GM15510 (cell line): ENCODE data around the gene IGF1.

Experiments used
- POLR2A ChIP-seq: IDR thresholded peaks from 3 replicates; pipeline ENCODE4 v1.6.1; 2011; ENCODE audit warnings: borderline replicate concordance; ENCODE audit not compliant: insufficient read length; ENCODE audit errors: extremely low read depth

Gene IGF1

DNA sequence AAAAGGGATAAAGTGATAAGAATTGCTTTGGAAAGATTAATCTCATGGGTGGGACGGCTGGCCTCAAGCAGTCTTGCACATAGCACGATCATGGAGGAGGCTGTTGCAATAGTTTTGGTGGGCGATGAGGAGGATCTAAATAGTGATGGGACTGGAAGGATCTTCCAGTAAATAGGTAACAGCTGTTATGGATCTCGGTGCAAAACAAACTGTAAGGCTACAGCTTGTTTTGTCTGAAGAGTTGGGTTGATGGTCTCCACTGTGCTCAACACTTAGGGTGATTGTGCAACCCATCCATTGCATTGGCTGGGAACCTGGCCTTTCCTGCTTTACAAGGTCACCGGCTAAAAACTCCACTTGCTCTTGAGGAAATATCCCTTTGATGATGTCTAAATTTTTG is 21.0 kb downstream of the IGF1 start:
- no peak for TF ChIP-seq POLR2A

DNA sequence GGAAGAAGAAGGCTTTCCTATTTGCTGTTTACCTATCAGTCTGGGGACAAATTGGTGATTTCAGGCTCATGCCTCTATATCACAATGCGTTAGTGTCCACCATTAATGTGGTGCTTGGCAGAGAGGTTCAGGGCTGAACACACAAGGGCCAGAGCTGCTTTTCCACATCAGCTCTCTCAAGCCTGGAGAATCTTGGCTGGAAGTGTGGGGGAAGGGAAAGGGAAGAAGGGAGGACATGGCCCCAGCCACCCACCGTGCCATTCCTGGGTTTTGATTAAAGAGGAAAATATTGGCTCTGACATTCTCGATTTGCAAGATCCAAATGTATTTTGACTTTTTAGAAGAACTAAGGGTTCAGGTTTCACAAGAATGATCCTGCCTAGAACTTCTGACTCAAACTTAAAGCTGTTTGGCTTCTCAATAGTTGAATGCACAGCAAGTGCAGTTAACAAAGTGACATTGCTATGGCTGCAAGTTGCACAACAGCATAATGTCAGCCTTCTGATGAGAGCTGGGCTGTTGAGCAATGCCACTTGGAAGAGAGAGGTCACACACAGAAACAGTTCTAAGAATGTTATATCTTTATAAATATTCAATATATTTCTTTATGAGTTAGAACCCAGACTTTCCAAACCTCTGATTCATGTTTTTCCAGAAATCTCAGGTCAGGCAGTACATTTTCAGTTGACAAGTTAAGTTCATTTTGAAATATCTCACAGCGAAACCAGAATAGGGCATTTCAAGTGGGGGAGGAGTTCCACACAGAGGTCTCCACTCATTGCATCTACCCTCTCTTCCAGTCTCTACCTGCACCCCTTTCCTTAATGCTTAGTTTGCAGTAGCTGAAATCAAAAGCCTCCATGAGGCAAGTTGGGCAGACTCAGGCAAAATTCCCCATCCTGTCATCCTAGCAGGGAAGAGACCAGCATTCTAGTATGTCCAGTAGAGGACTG is 25.3 kb downstream of the IGF1 start:
- no peak for TF ChIP-seq POLR2A

DNA sequence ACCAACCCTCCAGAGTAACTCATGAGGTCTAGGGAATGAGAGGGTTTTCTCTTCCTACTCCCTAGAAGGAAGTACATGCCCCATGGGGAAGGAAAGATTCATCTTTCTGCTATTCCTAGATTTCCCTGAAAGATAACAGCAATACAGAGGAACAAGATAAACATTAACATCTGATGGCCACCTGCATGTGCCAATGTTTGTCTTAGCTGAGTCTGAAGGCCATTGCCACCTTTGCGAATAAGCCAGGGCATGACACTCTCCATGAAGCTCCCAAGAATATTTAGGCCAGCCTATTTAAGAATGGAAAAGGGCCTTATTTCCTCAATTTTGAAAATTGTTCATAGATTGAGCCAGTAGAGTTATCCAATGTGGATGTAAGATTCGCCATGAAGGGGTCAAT is 26.0 kb downstream of the IGF1 start:
- no peak for TF ChIP-seq POLR2A

DNA sequence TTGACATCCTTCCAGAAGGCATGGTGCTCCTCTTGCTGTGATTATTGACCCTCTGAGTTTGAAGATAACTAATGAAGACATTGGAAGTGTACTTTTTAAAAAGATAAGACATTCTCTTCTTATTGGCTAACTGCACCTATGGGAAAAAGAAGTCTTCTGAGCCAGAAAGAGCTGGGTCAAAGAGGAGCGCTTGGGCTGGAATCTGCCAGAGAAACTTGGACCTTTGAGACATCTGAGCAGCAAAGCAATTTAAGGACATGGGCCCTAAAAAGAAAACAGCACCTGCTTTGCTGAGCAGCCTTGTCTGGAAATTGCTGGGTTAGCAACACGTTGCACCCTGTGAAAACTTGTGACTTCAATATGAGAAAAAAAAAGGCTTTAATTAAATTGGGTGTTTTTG is 27.8 kb downstream of the IGF1 start:
- TF ChIP-seq POLR2A: no peak

DNA sequence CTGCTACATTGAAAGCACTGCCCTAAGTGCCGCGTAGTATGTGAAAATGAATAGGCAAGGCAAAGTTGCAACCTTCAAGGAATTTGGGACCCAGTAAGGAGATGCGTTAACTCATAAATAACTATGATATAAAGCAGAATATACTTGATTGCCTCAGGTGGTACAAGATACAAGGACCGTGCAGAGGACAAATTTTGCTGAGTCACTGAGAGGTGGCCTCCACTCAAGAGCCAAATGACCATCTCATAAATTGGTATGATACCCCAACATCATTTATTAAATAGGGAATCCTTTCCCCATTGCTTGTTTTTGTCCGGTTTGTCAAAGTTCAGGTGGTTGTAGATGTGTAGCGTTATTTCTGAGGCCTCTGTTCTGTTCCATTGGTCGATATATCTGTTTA is 35.7 kb downstream of the IGF1 start:
- no peak for TF ChIP-seq POLR2A

DNA sequence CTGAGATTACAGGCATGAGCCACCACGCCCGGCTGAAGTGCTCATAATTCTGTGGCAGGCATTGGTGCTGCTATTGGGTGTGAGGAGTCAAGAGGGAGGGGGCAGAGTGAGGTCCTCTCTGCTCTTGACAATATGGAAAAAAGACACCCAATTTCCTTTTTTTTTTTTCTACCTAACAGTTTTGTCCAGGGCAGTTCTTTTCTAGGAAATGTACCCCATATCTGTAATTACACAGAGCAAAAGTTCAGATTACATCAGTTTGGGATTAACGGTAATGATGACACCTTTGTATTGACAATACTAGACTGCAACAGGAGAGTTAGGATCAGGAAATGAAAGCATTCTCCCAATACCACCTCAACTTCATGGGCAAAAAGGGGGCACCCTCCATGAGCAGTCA is 36.3 kb downstream of the IGF1 start:
- TF ChIP-seq POLR2A: no peak

DNA sequence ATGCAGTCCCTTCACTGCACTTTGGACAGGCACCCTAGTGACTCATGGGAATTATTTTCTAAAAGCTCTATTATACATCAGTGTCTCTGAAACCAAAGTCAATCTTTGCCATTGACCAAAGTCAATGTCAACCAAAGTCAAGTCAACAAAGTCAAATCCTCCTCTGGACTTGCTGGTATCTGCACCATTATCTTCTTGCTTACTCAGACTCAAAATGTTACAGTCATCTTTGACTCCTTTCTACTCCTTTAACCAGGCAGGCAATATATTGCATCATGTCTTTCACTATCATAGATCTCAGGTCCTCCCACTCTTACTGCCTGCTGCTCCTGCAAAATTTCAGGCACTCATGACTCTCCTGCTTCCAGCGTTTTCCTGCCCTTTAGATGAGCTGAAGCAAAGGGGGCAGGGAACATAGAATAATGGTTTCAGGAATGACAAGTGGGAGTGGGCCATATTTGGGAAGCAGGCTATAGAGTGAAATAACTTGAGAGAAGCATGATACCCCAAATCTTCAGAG is 39.2 kb downstream of the IGF1 start:
- TF ChIP-seq POLR2A: no peak

DNA sequence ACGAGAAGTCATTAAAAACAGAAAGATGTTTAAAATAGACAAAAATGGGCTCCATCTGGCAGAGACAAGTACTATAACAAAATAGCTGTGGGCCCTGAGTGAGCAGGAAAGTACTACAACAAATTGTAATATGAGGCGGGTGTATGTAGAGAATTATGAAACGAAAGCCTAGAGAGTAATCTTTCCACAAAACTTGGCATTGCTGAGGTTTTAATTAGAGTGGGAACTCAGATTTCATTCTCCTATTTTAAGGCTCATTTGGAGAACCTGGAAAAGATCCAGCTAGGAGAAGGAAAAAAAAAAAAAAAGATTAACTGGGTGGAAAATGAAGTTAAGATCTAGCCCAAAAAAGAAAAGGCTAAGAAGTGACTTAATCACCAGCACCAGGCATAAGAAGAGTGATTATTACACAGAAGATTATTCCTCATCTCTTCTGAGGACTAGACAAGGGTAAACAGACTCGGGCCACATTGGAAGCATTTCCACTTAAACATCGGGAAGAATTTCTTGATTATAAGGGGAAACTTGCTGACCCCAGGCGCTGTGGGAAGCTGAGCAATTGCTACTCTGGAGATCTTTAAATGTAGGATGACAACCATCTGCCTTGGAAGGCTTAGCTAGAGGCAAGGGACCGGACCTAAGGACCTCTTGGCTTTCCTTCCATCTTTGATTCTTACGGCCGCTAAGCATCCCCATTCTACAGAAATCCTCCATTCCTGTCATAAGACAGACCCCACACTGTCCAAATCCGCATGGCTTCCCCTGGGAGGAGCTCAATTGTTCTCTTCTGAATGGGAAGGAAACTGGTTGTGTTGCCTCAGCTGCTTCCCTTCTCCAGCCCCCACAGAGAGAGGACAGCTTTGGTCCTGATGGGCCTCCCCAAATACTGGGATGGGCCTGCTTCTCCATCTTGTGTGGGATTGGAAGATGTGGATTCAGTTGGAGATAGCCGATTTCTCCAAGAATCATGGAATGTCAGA is 40.6 kb downstream of the IGF1 start:
- TF ChIP-seq POLR2A: no peak

DNA sequence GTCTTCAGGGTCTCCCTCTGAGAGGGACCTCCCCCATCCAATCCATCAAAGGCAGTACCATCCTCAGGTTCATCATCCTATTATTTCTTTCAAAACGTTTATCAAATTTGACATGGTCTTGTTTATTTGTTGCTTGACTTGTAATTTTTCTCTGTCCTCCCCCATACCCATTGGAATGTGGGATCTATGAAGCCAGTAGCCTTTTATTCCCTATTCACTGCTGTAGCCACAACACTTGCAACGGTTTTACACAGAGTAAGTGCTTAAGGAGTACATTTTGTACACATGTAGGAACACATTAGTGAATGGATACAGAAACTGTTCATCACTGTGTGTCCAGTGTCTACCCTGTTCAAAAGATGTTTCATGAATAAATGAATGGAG is 41.5 kb downstream of the IGF1 start:
- TF ChIP-seq POLR2A: no peak

DNA sequence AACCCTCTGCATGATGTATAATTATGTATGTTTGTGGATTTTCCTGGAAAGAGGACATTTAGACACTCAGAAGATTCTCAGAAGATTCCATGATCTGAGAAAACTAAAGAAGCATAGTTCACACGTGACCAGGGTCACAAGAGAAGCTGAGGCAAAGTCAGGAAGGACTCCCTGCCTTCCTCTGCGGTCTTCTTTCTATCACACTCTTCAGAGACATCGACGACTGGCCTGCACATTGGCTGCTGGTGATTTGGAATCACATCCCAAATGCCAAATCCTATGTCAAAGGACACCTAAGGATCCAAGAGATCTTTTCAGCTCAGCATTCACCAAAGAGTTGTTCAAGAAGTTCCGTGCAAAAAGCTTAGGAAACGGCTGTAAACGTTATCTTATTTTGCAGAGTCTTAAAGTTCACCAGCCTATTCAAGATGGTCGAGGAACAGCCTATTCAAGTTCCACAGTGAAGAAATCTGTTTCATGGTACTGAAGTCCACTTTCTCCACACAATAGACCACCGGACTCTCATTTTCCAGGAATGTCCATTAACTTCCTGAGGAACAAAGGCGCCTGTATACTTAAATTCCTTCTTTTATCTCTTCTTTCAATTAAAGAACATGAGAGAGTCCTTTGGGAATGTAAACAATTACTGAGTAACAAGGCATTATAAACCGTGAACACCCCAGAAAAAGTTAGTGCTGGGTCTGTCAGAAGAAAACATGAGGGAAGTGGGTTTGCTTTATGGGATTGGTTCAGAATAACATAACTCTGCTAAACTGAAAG is 42.1 kb downstream of the IGF1 start:
- no peak for TF ChIP-seq POLR2A

DNA sequence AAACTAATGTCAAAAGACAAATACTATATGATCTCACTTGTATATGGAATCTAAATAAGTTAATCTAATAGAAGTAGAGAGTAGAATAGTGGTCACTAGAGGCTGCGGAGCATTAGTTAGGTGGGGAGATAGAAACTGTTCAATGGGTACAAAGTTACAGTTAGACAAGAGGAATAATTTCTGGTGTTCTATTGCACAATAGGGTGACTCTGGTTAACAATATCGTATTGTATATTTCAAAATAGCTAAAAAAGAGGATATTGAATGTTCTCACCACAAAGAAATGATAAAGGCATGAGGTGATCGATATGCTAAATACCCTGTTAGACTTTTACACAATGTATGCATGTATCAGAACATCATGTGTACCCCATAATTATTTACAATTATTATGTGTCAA is 42.9 kb downstream of the IGF1 start:
- TF ChIP-seq POLR2A: no peak

DNA sequence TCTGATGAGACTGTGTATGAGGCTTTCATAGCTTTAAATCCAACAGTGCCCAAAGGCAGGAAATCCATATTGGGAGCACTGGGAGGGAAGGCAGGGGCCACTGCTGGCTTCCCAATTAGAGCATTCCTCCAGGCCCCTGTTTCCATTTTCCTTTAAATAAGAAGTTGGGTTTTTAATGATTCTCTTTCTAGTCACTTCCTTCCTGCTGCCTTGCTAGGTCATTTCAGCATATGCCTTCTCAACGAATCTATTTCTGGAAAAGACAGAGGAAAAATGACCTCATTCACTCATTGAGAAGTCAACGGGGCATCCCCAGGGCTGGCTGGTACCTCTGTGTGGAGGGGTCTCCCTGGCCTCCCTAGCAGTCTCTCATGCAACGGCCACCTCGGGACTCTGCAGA is 43.5 kb downstream of the IGF1 start:
- TF ChIP-seq POLR2A: no peak

DNA sequence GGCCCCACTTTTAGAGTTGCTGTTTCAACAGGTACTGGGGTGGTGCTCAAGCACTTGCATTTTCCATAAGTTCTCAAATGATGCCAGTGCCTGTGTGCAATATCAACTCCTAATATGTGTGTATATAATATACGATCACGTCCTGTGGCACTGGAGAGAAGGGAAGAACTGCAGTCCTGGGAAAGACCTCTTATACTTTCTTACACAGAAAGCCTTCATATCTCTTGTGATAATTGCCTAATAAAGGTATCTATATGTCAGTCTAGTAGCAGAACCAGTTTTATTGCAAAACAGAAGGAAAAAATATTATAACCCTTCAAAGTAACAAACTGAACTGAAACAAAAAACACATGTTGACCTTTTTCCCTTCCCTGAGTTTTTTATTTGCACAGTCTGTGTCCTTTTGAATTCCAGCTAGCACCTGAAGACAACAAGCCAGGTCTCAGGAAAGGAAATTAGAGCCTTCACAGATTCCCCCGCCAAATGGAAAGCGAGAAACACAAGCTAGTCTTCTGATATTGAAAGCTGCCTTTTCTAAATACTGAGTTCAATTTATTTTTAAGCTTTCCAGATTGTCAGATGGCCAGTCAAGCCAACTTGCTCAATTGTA is 44.4 kb downstream of the IGF1 start:
- no peak for TF ChIP-seq POLR2A

DNA sequence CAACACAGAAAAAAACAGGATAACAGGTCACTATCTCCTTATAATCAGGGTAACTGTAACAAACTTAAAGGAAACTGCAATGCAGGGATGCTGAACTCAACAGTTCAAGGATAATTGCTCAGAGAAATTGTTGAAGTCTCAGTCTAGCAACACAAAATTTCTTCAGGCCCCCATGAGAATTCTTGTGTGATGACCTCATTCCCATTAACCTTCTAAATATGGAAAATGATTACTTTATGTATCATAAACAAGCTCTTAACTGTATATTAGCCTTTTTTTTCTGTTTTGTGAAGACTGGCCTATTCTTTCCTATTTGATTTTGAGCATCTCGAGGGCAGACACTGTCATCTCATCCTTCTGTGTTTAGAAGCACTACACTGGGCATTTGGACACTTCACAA is 47.1 kb downstream of the IGF1 start:
- no peak for TF ChIP-seq POLR2A

DNA sequence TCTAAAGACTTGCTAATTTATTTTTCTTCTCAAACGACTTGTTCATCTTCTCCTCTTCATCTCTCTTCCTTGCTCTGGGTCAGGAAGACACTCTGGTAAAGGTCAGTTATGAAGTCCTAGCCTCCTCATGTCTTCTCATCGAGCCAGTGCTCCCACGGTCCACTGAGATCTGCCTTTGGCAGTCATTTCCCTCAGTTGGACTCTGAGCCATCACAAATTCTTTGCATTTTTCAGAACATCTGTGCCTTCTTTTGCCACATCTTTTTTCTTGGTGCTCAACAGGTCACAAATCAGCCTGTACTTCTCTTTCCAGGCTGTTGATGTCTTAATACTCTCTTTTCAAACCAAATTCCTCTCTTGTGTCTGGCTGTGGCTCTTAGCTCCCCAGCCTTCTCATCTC is 49.7 kb downstream of the IGF1 start:
- no peak for TF ChIP-seq POLR2A
